HepG2 (cell line): ENCODE measurements around the gene C22orf15. TPM values are rescaled to one million over a fixed set of nuclear protein-coding genes. Genes with fewer than 3 reads are reported as not detected.

Experiments used
- ARID2 ChIP-seq: sonication (generic); formaldehyde crosslinking; IDR thresholded peaks from 2 replicates; pipeline ENCODE4 v1.8.1; 2022; ENCODE audit warnings: mild to moderate bottlenecking, missing genetic modification reagents, borderline replicate concordance
- ARNT2 ChIP-seq: sonication (generic); formaldehyde crosslinking; IDR thresholded peaks from 2 replicates; pipeline ENCODE4 v1.8.0; 2022; ENCODE audit warnings: mild to moderate bottlenecking, low read depth, missing genetic modification reagents, moderate library complexity
- CREB1 ChIP-seq, 2 experiments: fragments of 450-650 bp in 1 of 2; IDR thresholded peaks; 2 replicates each; pipeline ENCODE4 v1.6.1; 2016 to 2017; ENCODE audit warnings: control low read depth in 1 of 2, mild to moderate bottlenecking in 1 of 2, missing compliant biosample characterization in 1 of 2, missing genetic modification characterization in 1 of 2
- HBP1 ChIP-seq: IDR thresholded peaks from 2 replicates; pipeline ENCODE4 v1.6.1; 2016; ENCODE audit warnings: low read depth, control low read depth
- HNF1A ChIP-seq, 2 experiments: sonication (generic) in 1 of 2; formaldehyde crosslinking in 1 of 2; IDR thresholded peaks; 2 replicates each; pipeline versions ENCODE4 v1.4.0 to v1.6.1; 2016 to 2020; ENCODE audit warnings: borderline replicate concordance in 1 of 2, low read depth in 1 of 2, mild to moderate bottlenecking in 1 of 2, missing genetic modification reagents in 1 of 2
- MAX ChIP-seq: IDR thresholded peaks from 2 replicates; pipeline ENCODE4 v1.6.1; 2012; ENCODE audit warnings: inconsistent platforms
- MXD1 ChIP-seq: sonication (generic); formaldehyde crosslinking; IDR thresholded peaks from 2 replicates; pipeline ENCODE4 v1.4.0; 2020; ENCODE audit warnings: mild to moderate bottlenecking, missing genetic modification reagents
- MYC ChIP-seq: sonication (generic); formaldehyde crosslinking; IDR thresholded peaks from 2 replicates; pipeline ENCODE4 v1.9.0; 2021; ENCODE audit warnings: missing genetic modification reagents, borderline replicate concordance
- RFXAP ChIP-seq: sonication (generic); formaldehyde crosslinking; IDR thresholded peaks from 2 replicates; pipeline ENCODE4 v1.4.0; 2020; ENCODE audit warnings: missing genetic modification reagents, borderline replicate concordance
- SALL1 ChIP-seq: sonication (generic); formaldehyde crosslinking; IDR thresholded peaks from 2 replicates; pipeline ENCODE4 v1.8.0; 2022; ENCODE audit warnings: mild to moderate bottlenecking, missing genetic modification reagents
- TFAP4 ChIP-seq: sonication (generic); IDR thresholded peaks from 2 replicates; pipeline ENCODE4 v1.6.1; 2016; ENCODE audit warnings: low read depth, borderline replicate concordance
- THAP11 ChIP-seq: IDR thresholded peaks from 2 replicates; pipeline ENCODE4 v1.6.1; 2016; ENCODE audit warnings: missing biosample characterization, missing genetic modification reagents
- ZFP91 ChIP-seq: sonication (generic); formaldehyde crosslinking; IDR thresholded peaks from 2 replicates; pipeline ENCODE4 v1.9.0; 2022; ENCODE audit warnings: missing genetic modification reagents, mild to moderate bottlenecking, borderline replicate concordance
- ZNF343 ChIP-seq: sonication (generic); formaldehyde crosslinking; IDR thresholded peaks from 2 replicates; pipeline ENCODE4 v1.4.0; 2020; ENCODE audit warnings: mild to moderate bottlenecking, missing genetic modification reagents
- ZNF362 ChIP-seq: sonication (generic); formaldehyde crosslinking; IDR thresholded peaks from 2 replicates; pipeline ENCODE4 v1.4.0; 2020; ENCODE audit warnings: missing genetic modification reagents, mild to moderate bottlenecking, borderline replicate concordance
- ZNF788 ChIP-seq: sonication (generic); formaldehyde crosslinking; IDR thresholded peaks from 2 replicates; pipeline ENCODE4 v1.5.0; 2020; ENCODE audit warnings: mild to moderate bottlenecking, missing genetic modification reagents, borderline replicate concordance
- polyA plus RNA-seq, 8 experiments: library from polyadenylated mRNA; depleted of rRNA in 3 of 8; stranded (reverse) in 7 of 8; unstranded in 1 of 8; fragments of >200 nt; fragmentation: Illumina TruSeq in 4 of 8; extraction: Trizol in 4 of 8; gene quantifications; 2 replicates each; pipeline versions ENCODE4 v1.2.1 to v1.2.3, GENCODE V29; 2011 to 2016; ENCODE audit warnings: low read depth in 4 of 8, missing spikeins in 1 of 8, mixed read lengths in 1 of 8; ENCODE audit not compliant: insufficient read depth in 1 of 8
- total RNA-seq, 5 experiments: library from RNA; depleted of rRNA; stranded (reverse); fragments of >200 nt; fragmentation: Illumina TruSeq; extraction: Trizol; gene quantifications; 2 replicates each; pipeline ENCODE4 v1.2.3, GENCODE V29; 2016; ENCODE audit warnings: low read depth in 1 of 5

Gene C22orf15
- total and polyA plus RNA-seq, 2 of the 13 experiments (the other 11 are each of a cell fraction or from before 2014, with no cell fraction given), result not detected

- TF ChIP-seq HNF1A (IDR thresholded peaks at IDR 0.05; ENCODE audit: low read depth) (no peak), HNF1A (CRISPR knock-in tag; IDR thresholded peaks at IDR 0.05; ENCODE audit: borderline replicate concordance) (peak; percentile 38; the same call in 1 of the 2 replicates), ARNT2 (no peak), CREB1 (IDR thresholded peaks at IDR 0.05) (peak; percentile 26; the same call in 1 of the 2 replicates), CREB1 (CRISPR knock-in tag; IDR thresholded peaks at IDR 0.05) (no peak), THAP11 (peak; percentile 66), ZFP91 (CRISPR knock-in tag) (peak; percentile 73; the same call in 1 of the 2 replicates), ZNF343 (0 out of 2 replicates have a peak, but pooled peaks have one; percentile 59), RFXAP (CRISPR knock-in tag) (peak; percentile 64; the same call in 1 of the 2 replicates), SALL1 (peak; percentile 63), TFAP4 (peak; percentile 19; the same call in 1 of the 2 replicates), MAX (peak; percentile 48; the same call in 1 of the 2 replicates), MYC (CRISPR knock-in tag) (peak; percentile 43; the same call in 1 of the 2 replicates), MXD1 (CRISPR knock-in tag) (peak; percentile 84), ZNF788 (0 out of 2 replicates have a peak, but pooled peaks have one; percentile 31), ARID2 (CRISPR knock-in tag) (no peak), ZNF362 (CRISPR knock-in tag) (no peak), HBP1 (no peak)
These were observed 11.9 kb upstream of the C22orf15 start, which contains the start of gene ZNF70 (continued) for GRCh38 chr22:23750714-23751440.
